Germinal center (tissue), 1 donor: ENCODE data around the gene VANGL1.
A peak's percentile ranks its signal among the peaks of the same experiment; 100 is the strongest.

Experiments used
- DNase-seq: peaks from one replicate; pipeline ENCODE4 v3.0.0; 2012; ENCODE audit warnings: mixed read lengths, low spot score

Gene VANGL1

DNA sequence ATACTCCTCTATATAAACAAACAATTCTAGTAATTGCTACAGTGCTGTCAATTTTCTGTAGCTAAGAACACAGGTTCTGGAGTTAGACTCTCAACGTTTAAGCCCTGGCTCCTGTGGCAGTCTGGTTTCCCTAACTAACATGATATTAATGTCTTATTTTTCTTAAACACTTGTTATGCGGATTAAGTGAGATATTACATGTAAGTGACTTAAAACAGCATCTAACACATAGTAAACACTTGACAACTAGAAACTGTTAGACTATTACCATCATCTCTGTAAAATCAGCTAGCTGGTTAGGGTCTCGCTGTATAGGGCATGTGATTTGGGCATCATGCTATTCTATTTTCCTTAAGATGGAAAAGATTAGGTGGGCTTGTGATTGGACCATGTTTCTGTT lies 2.3 kb downstream of the VANGL1 start:
- DNase-seq, result no peak

DNA sequence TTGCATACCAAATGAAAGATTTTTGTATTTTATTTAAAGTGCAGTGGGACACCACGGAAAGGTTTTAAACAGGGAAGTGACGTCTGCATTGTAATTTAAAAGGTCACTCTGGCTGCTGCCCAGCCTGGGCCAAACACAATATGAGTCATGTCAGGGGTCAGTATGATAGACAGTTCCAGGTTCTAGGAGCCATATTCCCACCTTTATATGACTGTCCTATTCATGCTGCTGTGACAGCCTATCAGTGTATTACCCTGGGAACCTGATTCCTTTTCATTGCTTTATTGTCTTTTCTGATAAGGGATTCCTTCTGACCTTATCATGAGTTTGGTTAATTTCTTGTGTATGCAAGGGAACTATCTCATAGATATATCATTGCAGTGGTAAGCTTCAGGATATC lies 5.3 kb downstream of the VANGL1 start:
- DNase-seq, result no peak

DNA sequence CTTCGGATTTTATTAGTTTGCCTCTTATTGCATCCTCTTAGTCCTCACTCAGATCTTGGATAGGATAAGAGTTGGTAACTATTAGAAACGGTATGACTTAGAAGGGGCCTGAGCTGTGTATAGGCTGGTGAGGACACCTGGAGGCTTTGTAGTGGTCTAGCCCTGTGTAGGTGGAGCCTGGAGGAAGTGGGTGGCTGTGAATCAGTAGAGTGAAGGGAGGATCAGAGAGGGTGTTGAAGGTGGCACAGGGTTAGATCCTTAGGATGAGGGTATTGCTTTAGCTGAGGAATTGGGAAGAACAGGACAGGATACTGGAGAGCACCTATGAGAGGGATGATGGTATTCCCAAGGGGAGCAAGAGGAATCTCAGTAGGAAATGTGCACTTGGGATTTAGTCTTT lies 5.7 kb downstream of the VANGL1 start:
- DNase-seq, result no peak

DNA sequence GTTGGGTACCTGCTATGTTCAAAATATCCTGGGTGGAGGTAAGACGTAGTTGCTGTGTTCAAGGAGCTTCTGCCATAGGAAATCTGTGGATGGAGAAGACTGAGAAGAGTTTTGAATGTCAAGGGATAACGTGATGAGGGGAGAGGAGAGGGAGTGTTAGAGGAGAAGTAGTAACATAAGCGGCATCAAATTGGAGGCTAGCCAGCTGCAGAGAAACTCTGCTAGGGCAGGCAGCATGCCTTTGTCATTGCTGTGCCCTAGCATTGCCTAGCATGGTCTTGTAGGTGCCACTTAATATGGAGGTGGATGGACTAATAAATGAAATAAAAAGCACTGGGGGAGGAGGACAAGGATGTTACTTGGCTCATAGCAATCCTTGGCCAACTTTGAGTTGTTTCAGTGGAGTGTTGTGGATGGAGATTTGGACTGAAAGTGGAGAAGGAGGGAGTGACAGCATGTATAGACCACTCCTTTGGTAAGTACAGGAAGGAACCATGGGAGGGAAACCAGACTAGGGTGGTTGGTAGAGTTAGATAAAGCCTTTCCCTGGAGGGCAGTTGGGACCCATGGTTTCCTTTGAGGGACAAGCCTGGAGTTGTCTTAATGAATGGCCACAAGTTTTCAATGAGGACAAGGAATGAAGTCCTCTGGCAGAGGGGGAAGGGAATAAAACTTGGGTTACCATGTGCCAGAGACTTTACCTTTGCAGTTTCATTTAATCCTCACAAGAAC lies 6.3 kb downstream of the VANGL1 start:
- no peak for DNase-seq

DNA sequence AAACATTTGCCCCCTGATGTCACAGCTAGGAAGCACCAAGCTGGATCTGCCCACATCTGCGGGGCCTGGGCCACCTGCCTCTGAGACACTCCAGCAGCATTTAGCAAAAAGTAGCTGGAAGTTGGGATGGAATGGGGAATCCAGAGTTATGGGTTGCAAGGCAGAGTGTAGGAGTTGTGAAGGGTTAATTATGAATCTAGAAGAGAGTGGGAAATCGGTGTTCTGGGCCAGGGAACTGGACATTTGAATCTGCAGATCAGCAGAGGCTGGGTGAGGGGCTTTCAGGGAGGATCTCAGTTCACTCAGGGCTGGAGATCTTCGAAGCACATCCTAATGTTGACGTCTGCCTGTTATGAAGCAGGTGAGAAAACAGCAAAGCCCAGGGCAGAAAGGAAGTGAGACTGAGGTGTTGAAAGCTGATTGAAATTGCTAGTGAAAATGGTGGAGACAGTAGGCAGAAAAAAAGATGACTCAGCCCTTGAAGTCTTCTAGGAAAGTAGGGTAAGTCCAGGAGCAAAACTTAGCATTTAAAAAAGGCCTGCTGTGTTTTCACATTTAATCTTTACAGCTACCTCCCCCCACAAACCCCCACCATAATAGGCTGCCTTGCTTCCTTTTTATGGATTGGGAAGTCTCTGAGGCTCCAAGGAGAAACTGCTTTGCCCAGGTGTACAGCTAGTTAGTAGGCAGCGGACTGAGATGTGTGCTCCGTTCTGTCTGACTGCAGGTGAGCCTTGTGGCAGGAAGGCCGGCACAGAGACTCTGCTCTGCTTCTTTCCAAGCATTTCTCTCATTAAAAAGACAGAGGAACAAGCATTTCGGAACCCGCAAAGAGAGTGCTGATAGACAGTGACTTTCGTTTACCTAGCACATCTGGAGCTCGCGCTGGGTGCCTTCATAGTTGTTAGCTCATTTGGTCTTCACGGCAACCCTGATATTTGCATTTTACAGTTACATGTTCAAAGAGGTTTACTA lies 7.2 kb downstream of the VANGL1 start:
- DNase-seq, result peak; percentile 9

DNA sequence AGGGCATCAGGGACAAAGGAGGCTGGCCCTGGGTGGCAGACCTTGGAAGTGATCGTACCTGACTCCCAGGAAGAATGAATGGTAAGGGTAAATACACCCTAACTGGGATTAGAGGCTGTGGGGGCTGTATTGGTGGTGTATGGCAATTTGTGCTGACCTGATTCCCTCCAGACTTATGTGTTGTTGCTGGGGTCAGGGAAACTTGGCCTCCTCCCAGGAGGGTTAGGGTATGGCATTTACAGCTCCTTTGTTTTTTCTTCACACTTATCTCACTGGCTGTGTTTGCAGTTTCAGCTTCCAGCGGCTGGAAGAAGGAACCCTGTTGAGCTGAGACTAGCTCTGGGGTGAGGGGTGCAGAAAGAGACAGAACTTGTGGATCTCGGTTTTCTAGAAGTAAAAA lies 8.2 kb downstream of the VANGL1 start:
- DNase-seq, result no peak

DNA sequence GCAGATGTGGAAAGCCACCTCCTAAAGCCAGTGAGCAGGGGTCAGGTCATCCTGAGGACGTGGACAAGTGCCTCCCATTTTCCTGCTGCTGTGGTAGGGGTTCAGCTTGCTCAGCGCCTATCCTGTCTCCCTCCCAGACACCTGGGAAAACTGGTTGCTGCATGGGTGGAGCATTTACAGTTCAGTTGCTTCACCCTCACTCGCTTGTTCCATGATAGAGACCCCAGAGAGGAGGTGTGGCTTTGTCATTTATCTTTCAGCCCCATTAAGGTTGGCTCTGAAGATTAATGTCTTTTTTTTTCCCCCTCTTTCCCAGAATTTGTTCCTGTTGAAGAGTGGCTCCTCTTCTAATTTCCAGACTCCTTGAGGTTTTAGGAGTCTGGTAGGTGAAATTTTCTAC lies 9.2 kb downstream of the VANGL1 start:
- no peak for DNase-seq

DNA sequence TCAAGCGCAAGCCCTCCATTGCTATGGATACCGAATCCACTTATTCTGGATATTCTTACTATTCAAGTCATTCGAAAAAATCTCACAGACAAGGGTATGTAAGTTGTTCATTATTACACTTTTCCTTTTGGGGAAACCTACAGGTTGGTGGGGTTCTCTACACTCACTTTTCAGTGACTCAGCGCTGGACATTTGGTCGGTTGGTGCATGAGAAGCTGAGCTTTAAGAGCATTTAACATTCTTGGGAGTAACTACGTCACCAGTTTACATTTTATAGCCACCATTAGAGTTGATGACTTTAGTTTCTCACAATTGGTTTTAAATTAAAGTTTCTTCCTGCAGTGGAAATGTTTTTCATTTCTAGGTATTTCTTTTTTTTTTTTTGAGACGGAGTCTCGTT lies 9.6 kb downstream of the VANGL1 start:
- DNase-seq, result no peak

DNA sequence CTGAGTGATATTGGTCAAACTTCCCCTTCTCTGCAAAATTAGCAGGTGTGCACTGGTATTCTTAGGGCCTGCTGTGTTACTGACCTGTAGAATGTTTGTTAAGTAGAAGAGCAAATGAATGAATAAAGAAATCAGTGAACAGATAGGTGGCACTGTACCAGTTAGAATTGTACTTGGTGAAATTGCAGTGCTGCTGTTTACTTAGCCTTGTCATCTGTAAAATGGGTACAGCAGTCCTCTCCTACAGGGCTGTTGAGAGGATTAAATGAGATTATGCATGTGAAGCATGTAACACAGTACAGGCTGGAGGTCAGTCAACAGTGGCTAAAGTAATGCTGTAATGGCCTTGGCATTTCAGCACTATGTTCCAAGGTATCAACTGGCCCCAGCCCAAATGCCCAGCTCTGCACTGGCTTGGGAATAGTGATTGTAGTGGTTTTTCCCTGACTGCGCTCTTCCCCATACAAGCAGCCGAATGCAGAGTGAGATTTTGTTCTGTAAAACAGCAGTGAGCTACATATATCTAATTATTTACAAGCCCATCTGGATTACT lies 10.5 kb downstream of the VANGL1 start:
- no peak for DNase-seq

DNA sequence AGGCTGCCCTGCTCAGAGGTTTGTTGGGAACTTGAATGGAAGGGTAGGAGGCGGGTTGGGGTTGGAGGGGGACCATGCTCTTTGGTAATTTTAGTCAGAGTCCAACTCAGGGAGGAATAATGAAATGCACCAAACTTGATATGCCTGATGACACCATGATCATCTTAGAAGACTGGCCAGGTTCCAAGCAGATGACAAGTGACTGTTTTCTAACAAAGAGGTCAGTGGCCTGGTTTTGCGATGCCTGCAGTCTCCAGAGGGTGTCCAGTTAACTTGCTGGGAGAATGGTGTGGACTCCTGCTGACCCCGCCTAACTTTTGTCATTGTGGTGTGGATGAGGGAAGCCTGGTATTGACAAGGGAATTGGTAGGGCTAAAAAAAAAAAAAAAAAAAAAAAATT lies 12.4 kb downstream of the VANGL1 start:
- no peak for DNase-seq

DNA sequence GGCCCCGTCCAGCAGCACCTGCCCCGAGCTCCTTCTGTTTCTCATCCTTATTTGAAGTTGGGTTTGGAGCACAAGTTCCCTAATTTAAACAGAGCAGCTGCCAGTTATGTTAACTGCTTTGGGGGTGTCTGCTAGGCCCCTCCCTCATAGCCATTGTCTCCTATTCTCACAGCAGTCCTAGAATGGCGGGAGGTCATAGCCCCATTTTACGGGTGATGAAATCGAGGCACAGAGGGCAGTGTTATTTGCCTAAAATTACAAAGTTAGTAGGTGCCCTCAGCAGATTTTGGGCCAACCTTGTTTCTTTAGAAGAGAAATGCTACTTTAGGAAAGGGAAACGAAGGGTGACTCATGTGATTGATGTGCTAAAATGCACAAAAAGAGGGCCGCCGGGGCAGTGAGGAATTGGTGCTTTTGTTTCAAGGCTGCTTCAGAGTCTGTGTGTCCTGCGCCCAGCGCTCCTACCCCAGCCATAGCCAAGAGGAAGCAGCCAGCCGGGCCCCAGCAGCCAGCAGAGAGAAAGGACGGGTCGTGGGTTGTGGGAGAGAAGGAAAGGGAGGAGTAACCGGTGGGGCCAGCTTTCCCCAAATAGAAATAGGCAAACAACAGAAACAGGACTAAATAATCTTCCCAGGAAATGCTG lies 13.0 kb downstream of the VANGL1 start:
- DNase-seq, result no peak

DNA sequence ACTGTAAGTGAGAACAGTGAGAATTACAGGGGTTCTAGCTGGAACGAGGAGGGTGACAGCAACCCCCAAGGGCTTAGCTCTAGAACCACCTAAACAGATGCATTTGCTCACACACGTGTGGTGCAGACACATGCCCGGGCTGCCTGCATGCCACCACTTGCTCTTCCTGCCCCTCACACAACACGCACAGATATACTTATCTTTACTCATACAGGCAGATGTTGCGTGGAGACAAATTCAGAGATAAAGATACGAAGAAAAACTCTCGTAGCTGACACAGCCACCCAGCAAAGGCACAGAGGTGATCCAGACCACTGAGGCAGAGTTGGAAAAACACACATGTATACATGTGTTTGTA lies 13.5 kb downstream of the VANGL1 start:
- DNase-seq, result no peak

DNA sequence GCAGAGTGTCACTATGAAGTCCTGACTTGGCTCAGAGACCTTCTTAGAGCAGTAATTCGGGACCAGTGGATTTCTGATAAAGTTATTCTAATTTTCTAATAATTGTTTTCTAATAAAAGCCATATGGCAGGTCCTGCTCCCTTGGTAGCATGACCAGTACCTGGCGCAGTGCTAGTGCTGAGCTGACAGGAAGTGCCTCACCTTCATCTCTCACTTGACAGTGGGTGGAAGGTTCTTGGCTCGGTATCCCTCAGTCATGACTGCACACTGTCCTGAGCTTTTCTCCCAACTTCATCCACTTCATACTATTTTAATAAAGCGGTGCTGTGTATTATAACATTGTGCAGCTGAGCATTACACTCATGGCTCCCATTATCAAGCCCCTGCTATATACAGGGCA lies 14.1 kb downstream of the VANGL1 start:
- DNase-seq, result no peak

DNA sequence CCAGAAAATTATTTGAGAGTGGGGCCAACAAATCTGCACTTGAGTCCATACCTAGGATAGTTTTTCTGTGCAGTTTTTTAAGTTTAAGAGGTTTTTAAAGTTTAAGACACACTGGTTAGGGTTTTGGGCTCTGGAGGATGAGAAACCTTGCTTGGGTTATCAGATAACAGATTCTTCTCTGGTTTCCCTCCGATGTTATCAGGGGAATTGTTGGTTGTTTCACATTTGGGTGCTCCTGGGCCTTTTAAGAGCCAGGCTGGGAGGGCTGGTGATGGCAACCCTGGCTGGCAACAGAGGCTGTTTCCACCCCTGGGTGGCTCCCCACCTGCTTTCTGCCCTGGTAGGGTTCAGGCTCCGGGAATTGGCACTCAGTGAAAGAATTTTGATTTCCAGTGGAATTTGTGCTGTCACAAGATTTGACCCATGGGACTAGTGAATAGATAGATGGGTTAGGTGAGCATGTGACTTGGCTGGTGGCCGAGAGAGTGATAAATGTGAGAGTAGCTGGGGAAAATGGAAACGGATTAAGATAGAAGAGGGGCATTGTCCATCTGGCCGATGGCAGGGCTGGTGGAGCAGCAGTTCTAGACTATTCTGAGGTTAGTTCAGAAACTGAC lies 14.8 kb downstream of the VANGL1 start:
- no peak for DNase-seq

DNA sequence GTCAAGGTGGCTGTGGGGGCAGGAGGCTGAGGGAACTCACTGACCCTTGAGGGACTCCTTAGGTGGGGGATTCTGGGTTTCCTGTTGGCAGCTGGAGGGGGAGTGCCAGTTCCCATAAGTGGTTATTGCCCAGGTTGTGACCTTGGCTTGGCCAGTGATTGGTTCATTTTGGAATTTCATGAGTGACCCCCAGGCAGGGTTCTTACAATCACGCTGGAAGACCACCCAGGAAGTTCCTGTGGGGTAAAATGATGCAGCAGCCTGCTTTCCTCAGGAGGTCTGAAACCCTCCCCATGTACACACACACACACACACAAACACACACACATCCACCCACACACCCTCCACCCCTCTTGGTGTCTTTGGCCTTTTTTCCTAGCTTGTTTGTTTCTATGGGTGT lies 16.9 kb downstream of the VANGL1 start:
- no peak for DNase-seq

DNA sequence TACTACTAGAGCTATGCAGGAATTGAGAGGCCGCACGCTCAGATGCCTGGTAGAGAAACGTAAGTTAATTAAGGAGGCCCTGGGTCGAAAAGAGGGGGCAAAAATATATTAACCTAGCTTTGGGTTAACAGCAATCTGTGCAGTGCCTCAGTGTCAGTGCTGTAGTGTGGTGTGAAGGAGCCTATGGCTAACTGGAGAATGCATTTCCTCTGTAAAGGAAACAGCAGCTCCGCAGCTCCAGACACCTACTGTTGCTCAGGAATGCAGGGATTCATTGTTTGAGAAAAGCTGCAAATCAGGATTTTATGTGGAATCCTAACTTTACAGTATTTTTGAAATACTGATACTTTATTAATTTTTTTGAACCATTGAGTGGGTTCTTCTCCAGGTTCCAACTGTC lies 18.4 kb downstream of the VANGL1 start:
- no peak for DNase-seq

DNA sequence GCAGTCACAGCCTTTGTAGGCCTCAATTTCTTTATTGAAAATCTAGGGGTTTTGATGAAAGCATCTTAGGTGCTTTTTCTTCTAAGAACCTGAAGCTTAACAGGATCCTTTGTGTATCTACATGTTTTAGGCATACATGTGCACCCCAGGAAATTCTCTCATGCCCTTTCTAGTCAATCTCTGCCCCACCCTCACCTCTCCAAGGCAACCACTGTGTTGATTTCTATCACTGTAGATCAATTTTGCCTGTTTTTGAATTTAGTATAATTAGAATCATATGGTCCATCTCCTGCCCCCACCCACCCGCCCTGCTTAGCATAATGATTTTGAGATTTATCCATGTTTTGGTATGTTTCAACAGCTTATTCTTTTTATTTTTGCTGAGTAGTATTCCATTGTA lies 19.4 kb downstream of the VANGL1 start:
- DNase-seq, result no peak

DNA sequence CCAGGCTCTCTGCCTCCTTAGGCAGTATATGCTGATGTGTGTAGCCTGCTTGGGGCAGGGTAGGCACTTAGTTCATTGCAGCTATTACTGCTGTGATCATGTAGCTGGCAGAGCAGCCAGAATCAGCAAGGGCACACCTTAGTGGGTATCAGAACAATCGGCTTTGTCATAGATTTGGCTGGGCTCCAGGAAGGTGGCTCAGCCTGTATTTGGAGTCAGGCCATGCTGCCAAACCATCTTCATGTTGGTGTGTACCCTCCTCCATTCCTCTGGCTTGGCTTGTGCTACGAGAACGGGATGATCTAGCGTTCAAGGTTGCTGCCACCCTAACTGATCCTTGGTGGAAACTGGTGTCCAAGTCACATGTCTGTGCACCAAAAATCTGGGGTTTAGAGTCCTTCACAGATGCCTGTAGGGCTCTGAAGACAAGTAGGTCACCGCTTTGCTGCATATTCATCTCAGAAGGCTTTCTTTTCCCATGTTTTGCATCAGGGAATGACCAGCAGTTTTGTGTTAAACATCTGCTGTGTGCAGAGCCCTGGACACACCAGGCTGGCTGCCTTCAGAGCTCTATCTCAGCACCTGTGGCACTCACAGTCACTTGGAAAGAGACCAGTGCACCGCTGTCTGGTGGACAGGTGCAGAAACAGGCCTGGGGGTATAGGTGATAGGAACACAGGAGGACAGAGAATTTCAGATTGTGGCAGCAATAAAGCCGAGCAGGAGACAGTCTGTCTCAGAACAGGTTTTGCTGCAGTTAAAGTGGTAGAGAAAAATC lies 23.7 kb downstream of the VANGL1 start:
- DNase-seq, result no peak

DNA sequence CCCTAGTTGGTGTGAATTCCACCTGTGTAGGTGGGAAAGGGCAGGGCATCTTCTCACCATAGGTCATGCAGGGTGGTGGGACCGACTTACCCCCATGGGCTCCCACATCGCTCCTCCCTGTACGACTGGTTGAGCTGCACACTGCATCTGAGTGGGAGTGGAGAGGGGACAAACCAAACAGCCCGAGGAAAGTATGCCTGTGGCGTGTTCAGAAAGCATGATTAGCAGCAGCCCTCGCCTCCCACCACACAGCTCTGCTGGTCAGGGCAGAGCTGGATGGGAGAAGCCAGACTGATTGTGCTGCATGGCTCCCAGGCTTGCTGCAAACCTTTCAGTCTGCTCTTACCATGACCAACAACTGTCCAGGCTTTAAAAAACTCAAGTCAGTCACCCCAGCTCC lies 24.4 kb downstream of the VANGL1 start:
- DNase-seq, result no peak

DNA sequence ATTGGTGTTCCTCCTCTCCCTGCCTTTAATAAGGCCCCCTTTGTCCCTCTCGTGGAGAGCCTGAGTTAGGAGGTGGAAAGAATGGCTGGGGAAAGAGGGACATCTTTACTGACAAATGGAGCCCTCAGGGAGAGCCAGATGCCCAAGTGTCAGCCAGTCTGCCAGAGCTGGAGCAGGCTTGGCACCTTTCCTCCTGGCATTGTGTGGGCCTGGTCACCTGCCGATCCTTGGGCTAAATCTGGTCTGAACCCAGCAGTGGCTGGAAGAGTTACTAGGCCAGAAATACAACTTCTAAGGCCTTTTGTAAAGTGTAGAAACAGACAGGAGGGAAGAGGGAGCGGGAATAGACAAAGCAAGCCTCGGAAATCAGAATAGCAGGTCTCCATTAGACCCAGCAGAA lies 24.9 kb downstream of the VANGL1 start:
- DNase-seq, result no peak

DNA sequence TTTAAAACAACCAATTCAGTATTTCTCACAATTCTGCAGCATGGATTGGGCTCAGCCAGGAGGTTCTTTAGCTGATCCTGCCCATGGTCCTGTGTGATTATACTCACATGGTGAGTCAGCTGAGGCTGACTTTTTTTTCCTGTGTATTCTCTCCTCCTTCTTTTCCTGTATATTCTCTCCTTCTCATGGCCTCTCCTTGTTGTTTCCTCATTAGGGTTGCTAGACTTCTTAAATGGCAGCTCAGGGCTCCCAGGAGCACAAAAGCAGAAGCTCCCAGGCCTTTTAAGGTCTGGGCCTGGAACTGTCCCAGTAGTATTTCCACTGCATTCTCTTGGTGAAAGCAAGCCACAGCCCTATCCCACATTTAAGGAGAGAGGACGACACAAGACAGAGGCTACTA lies 26.8 kb downstream of the VANGL1 start:
- DNase-seq, result no peak
